ENCODE results near the gene SPTLC1. TPM values are rescaled to one million over a fixed set of nuclear protein-coding genes. Genes with fewer than 3 reads are reported as not detected.
"Not testable (repeated sequence)": the region's sequence is repeated elsewhere in the genome, so short reads cannot be mapped to it uniquely, and the experiment has no call there.

Gene SPTLC1
- total RNA-seq, 1 experiment from 2014 or later: 61.2 TPM

DNA sequence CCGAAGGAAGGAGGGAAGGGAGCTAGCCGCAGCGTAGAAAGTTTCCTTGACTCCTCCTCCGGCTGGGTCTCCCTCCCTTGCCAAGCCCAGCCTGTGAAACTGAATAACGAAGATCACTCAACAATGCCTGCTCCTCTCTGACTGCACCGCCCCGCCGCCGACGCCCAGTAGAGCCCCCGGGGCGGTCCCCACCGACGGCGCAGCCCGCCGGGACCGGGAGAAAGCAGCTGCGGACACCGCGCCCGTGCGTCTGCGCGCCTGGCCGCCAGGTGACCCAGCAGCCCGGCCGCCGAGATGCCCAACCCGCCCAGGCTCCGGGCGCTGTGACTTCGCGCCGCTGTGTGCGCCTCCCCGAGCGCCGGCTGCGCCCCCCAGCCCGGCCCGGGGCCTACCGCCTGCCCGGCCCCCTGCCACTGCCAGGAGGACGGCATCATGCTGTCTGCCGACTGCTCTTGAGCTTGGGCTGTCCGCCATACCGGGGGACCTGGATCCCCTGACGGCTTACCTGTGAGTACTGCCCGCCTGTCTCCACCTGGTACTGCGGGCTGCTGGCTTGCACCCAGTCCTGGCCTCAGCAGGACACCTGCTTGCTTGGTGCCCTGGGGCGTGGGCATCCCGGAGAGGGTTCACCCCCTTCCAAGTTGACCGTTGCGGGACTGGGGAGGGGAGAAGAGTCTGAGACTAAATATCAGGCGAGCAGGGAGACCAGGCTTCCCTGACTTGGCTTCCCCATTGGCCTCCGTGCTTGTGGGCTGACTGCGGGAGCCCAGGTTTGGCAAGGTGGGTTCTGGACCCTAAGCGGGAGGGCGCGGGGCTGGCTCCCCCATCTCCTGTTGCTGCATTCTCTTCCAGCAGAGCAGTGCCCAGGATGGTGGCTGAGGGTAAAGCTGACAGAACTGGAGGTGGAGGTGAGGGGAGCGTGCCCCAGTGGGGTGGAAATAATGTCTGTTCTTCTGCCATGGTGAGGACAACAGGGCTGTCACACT lies 26.2 kb upstream of the SPTLC1 start:
- in situ Hi-C loops (cut with HindIII; ENCODE audit: low sequenced_read_pairs): no loop called here
- DNase-seq (ENCODE audit: low spot score): no peak

DNA sequence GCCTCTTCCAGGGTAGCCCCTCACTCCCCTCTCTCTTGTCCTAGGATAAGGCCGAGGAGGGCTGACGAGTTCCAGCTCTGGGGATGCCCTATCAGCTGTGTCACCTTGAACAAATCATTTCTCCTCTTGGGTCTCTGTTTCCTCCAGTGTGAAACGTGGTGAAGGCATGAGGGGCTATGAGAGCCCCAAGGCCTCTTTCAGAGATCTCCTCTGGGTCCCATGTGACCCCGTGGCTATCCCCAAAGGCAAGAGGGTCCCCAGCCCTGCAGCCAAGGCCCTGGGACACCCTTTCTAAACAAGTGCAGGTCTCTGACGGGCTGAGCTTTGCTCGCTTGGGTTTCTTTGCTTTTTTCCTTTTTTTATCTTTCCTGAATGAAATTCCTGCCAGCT lies 25.5 kb upstream of the SPTLC1 start:
- in situ Hi-C loops (cut with HindIII; ENCODE audit: low sequenced_read_pairs): no loop called here
- no peak for DNase-seq (ENCODE audit: low spot score)

DNA sequence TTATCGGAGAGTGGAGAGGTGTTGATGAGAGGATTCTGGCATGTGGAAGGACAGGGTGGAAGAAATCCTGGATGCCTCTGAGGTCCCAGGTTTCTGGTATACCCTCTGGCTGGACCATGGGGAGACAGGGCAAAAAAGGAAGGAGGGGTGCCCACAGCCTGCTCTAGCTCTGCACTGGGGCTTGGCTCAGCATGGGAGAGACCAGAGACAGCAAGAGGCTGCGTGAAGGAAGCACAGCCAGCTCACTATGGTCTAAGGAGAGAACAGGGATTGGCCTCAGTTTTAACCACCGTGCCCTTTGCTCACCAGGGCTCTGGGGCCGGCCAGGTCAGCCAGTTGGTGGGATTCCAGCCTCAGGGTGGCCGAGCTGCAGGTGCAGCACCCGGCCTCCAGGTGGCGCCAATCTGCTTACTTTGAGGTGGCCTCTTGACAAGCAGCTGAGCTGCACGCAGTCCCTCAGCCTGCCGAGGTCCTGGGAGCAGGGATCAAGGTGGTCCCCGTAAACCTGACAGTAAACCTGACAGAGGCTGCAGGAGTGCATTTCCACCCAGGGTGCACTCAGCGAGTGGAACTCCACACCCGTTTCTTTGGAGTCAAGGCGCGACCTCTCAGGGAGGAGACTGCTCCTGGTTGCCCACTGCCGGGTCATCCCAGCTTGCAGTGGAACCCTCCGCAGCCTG lies 25.0 kb upstream of the SPTLC1 start:
- peak; percentile 75 for DNase-seq (ENCODE audit: low spot score)
- in situ Hi-C loops (cut with HindIII; ENCODE audit: low sequenced_read_pairs): no loop called here

GRCh38 chr9:92138960-92139540 lies 23.8 kb upstream of the SPTLC1 start:
- DNase-seq (ENCODE audit: low spot score); in situ Hi-C loops (cut with HindIII; ENCODE audit: low sequenced_read_pairs): not testable (repeated sequence)

- peak; percentile 74 for DNase-seq (ENCODE audit: low spot score)
These were observed 23.1 kb upstream of the SPTLC1 start for GRCh38 chr9:92138157-92138959.

DNA sequence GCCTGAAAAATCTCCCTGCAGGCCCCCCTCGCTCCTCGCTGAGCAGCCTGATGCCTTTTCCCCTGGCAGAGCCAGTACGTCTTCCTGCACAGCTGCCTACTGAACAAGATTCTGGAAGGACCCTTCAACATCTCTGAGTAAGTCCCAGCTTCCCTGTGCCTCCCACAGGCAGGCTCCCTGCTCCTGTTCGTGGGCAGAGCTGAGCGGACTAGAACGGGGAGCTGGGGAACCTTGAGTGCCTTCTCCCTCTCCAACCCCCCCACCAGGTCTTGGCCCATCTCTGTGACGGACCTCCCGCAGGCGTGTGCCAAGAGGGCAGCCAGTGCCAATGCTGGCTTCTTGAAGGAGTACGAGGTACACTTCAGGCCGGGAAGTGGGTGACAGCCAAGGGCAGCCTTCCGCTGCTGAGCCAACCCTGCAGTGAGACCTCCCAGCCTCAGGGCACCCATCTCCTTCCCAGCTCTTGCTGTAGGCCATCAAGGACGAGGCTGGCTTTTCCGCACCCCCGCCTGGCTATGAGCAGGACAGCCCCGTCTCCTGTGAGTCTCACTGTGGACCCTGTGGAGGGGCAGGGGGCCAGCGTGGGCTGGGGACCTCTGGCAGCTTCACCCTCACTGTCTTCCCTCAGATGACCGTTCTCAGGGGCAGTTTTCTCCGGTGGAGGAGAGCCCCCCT lies 21.1 kb upstream of the SPTLC1 start:
- no peak for DNase-seq (ENCODE audit: low spot score)
- in situ Hi-C loops (cut with HindIII; ENCODE audit: low sequenced_read_pairs): no loop called here

More at GRCh38 chr9:92138157-92138959, 23.1 kb upstream of the SPTLC1 start:
- in situ Hi-C loops (cut with HindIII; ENCODE audit: low sequenced_read_pairs): no loop called here

- DNase-seq (ENCODE audit: low spot score): no peak
- in situ Hi-C loops (cut with HindIII; ENCODE audit: low sequenced_read_pairs): no loop called here
These were observed 20.4 kb upstream of the SPTLC1 start for GRCh38 chr9:92135576-92135975.

DNA sequence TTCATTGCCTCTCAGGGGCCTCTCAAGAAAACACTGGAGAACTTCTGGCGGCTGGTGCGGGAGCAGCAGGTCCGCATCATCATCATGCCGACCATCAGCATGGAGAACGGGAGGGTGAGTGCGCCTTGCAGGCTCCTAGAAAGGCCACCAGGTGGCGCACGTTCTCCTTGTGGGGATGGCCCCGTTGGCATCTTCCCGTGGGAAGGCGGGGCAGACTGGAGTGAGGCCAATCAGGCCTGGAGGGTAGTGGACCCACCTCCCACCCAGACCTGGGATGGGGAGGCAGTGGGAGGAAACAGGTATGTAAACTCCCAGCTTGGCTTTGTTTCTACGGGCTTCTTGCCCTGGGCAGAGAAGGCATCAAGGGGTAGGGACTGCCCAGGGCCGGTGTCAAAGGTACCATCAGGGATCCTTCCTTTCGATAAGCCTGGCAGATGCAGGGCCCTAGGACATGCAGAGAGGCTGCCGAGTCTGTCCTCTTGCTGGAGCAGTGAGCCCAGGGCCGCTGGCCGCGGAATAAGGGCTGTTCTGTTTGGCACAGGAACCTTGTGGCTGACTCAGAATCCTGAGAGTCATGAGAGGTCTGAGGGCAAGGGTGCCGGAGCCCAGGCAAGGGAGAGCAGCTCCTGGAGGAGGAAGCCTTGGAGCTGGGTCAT lies 18.9 kb upstream of the SPTLC1 start:
- in situ Hi-C loops (cut with HindIII; ENCODE audit: low sequenced_read_pairs): no loop called here

DNA sequence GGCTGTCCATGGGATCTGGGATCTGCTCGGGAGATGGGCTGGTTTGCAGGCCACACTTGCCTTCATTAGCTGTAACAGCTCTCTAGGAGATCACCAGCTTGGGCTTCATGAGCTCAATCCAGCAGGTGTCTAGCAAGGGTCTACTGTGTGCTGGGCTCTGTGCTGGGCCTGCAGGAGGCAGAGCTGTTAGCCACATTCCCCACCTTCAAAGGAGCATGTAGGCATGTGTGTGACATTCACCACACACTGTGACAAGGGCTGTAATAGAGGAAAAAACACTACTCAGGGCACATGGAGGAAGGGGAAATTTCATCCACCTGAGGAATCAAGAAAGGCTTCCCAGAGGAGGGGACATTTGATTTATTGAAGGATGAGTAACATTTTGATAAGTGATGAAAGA lies 17.7 kb upstream of the SPTLC1 start:
- DNase-seq (ENCODE audit: low spot score); in situ Hi-C loops (cut with HindIII; ENCODE audit: low sequenced_read_pairs): not testable (repeated sequence)

More for the DNA sequence above, 18.9 kb upstream of the SPTLC1 start:
- peak; percentile 91 for DNase-seq (ENCODE audit: low spot score)

DNA sequence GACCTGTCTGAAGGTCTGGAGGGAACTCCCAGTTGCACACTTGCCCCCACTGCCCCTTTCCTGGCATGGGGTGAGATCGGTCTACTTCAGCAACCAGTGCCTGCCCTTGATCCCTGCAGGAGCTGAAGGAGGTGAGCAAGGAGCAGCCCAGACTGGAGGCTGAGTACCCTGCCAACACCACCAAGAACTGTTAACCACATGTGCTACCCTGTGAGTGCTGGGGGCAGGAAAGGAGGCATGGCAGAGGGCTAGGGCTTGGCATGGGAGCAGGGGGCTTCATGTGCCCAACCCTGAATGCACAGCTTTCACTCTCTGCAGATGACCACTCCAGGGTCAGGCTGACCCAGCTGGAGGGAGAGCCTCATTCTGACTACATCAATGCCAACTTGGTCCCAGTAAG lies 17.3 kb upstream of the SPTLC1 start:
- in situ Hi-C loops (cut with HindIII; ENCODE audit: low sequenced_read_pairs): no loop called here
- no peak for DNase-seq (ENCODE audit: low spot score)

- in situ Hi-C loops (cut with HindIII; ENCODE audit: low sequenced_read_pairs): no loop called here
- DNase-seq (ENCODE audit: low spot score): no peak
These were observed 7.6 kb upstream of the SPTLC1 start for GRCh38 chr9:92122800-92123199.

DNA sequence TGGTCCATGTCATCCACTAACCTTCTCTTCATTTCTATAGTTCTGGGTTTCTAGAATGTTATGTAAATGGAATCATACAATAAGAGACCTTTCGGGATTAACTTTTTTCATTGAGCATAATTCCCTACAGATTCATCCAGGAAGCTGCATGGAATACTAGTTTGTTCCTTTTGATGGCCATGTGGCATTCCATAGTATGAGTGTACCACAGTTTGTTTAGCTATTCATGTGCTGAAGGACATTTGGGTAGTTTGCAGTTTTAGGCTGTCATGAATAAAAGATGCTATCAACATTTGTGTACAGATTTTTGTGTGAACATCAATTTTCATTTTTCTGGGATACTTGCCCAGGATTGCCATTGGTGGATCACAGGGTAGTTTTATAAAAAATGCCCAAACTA lies 6.8 kb upstream of the SPTLC1 start:
- in situ Hi-C loops (cut with HindIII; ENCODE audit: low sequenced_read_pairs): no loop called here

DNA sequence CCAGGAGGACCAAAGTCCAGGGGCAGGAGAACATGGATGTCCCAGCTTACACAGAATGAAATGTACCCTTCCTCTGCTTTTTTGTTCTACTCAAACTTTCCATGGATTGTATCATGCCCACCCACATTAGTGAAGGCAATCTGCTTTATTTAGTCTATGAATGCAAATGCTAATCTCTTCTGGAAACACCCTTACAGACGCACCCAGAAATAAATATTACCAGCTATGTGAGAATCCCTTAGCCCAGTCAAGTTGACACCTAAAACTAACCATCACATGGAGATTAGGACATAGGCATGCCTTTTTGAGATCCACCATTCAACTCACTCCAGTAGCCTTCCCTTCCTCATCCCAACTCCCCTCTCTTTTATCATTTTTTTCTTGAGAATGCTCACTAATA lies 6.1 kb upstream of the SPTLC1 start:
- in situ Hi-C loops (cut with HindIII; ENCODE audit: low sequenced_read_pairs): no loop called here
- DNase-seq (ENCODE audit: low spot score): no peak

More for the DNA sequence above, 6.8 kb upstream of the SPTLC1 start:
- no peak for DNase-seq (ENCODE audit: low spot score)

DNA sequence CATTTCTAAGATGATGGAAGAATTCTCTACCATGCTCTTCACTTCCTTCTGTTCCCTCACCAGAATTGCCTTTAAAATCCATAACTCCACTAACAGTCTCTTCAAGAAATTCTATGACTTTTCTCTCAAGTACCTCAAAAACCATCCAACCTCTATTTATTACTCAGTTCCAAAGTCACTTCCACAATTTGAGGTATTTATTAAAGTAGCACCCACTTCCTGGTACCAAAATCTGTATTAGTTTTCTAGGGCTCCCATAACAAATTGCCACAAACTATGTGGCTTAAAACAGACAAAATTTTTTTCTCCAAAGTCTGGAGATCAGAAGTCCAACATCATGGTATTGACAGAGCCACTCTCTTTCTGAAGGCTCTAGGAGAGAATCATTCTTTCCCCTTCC lies 4.9 kb upstream of the SPTLC1 start:
- no peak for DNase-seq (ENCODE audit: low spot score)
- in situ Hi-C loops (cut with HindIII; ENCODE audit: low sequenced_read_pairs): no loop called here

DNA sequence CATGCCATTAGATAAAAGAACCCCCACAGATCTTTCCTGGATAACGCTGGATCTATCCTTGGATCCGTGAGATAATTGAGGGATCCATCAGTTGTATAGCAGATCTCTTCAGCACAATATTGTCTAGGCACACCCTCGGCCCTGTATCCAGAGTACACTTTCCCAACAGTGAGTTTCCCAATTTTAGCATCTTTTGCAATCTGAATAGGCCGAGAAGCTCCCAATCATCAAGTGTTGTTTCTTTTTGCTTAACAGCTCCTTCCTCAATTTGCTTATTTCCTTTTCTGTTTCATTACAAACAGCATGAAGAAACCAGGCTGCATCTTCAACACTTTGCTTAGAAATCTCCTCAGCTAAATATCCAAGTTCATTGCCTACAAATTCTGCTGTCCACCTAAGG lies 4.4 kb upstream of the SPTLC1 start:
- in situ Hi-C loops (cut with HindIII; ENCODE audit: low sequenced_read_pairs): no loop called here
- no peak for DNase-seq (ENCODE audit: low spot score)

DNA sequence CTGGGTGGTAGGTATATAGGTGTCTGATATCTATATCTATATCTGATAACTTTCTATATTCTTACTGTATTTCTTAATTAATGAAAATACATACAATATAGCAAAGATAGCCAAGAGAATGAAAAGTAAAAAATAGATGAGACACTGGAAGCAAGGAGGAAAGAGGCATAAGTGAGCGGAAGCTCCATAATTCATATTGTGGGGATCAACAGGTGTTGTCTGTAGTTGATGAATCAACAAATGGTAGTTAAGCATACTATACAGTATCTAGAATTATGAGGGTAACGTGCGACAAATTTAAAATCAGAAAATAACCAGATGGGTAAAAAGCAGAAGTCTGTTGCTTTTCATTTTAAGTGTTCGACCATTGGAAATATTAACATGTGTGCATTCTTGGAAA lies 7.1 kb downstream of the SPTLC1 start:
- DNase-seq (ENCODE audit: low spot score): no peak
- in situ Hi-C loops (cut with HindIII; ENCODE audit: low sequenced_read_pairs): no loop called here

DNA sequence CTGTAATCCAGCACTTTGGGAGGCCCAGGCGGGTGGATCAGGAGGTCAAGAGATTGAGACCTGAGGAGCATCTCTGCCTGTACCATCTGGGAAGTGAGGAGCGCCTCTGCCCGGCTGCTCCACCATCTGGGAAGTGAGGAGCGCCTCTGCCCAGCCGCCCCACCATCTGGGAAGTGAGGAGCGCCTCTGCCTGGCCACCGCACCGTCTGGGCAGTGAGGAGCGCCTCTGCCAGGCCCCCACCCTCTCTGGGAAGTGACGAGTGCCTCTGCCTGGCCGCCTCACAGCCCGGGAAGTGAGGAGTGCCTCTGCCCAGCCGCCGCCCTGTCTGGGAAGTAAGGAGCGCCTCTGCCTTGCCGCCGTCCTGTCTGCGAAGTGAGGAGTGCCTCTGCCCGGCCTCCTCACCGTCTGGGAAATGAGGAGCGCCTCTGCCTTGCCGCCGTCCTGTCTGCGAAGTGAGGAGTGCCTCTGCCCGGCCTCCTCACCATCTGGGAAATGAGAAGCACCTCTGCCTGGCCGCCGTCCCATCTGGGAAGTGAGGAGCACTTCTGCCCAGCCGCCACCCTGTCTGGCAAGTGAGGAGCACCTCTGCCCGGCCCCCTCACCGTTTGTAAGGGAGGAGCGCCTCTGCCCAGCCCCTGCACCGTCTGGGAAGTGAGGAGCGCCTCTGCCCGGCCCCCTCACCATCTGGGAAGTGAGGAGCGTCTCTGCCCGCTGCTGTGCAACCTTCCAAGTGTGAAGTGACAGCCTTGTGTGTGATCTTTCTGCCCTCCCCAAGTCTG lies 9.6 kb downstream of the SPTLC1 start:
- DNase-seq (ENCODE audit: low spot score); in situ Hi-C loops (cut with HindIII; ENCODE audit: low sequenced_read_pairs): not testable (repeated sequence)

Measured in G401 (cell line).